ENCODE results near the gene USP7.
"Not testable (repeated sequence)": the region's sequence is repeated elsewhere in the genome, so short reads cannot be mapped to it uniquely, and the experiment has no call there.

DNA sequence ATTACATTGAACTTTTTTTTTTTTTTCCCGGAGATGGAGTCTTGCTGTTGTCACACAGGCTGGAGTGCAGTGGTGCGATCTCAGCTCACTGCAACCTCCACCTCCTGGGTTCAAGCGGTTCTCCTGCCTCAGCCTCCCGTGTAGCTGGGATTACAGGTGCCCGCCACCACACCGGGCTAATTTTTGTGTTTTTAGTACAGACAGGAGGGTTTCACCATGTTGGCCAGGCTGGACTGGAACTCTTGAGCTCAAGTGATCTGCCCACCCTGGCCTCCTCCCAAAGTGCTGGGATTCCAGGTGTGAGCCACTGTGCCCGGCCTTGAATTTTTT, 89.9 kb downstream of the USP7 start:
- not testable (repeated sequence) for TF ChIP-seq EZH2 (IDR thresholded peaks at IDR 0.05; ENCODE audit: insufficient read depth, poor library complexity, severe bottlenecking); EZH2phosphoT487 (IDR thresholded peaks at IDR 0.05; ENCODE audit: insufficient read depth, low read depth)

All from GM23248 (cell line).